Stimulated activated CD8-positive, alpha-beta memory T cell treated with anti-CD3 and anti-CD28 coated beads, Interleukin-12 subunit alpha, Interleukin-12 subunit beta, amount 100 ng/mL, for 4 hours (primary cell): ENCODE measurements around the gene ARL6IP6.
"Not testable (repeated sequence)": the region's sequence is repeated elsewhere in the genome, so short reads cannot be mapped to it uniquely, and the experiment has no call there.

Experiments used
- DNase-seq: peaks from one replicate; pipeline ENCODE4 v3.0.0-alpha.2; 2020; ENCODE audit warnings: low read depth

Gene ARL6IP6

DNA sequence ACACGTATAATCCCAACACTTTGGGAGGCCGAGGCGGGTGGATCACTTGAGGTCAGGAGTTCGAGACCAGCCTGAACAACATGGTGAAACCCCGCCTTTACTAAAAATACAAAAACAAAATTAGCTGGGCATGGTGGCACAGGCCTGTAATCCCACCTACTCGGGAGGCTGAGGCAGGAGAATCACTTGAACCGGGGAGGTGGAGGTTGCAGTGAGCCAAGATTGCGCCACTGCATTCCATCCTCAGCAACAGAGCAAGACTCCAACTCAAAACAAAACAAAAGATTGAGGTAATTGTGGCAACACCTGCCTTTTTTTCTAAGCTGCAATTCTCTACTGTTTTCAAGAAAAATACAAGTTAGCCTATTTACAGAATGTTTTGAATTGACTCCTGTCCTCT, 4.2 kb downstream of the ARL6IP6 start:
- not testable (repeated sequence) for DNase-seq

DNA sequence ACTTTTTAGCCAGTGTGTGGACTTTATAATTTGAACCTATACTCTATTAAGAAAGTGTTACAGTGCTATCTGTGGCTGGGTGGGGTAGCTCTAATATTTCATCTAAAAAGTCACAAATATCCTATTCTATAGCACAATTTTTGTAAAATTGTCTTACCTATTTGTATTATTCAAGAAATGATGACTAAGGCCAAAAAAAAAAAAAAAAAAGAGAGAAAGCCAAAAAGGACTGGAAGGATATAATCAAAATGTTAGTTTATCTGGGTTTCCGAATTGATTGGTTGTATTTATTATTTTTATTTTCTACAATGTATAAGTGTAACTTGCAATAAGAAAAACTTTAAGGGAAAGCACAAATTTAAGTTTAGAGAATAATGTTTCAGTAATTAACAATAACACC, 5.5 kb downstream of the ARL6IP6 start:
- no peak for DNase-seq

- no peak for DNase-seq
These were observed 11.4 kb downstream of the ARL6IP6 start for GRCh38 chr2:152729844-152730243.

GRCh38 chr2:152730591-152731333, 12.3 kb downstream of the ARL6IP6 start:
- no peak for DNase-seq

DNA sequence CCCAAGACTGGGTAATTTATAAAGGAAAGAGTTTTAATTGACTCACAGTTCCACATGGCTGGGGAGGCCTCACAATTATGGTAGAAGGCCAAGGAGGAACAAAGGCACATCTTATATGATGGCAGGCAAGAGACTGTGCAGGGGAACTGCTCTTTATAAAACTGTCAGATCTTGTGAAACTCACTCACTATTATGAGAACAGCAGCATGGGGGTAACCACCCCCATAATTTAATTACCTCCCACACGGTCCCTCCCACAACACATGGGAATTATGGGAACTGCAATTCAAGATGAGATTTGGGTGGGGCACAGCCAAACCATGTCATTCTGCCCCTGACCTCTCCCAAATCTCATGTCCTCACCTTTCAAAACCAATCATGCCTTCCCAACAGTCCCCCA, 19.1 kb downstream of the ARL6IP6 start:
- not testable (repeated sequence) for DNase-seq

DNA sequence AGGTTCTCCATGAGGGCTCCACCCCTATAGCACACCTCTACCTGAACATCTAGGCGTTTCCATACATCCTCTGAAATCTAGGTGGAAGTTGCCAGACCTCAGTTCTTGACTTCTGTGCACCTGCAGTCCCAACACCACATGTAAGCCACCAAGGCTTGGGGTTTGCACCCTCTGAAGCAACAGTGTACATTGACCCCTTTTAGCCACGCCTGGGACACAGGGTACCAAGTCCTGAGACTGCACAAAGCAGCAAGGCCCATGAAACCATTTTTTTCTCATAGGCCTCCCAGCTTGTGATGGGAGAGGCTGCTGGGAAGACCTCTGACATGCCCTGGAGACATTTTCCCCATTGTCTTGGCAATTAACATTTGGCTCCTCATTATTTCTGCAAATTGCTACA, 20.0 kb downstream of the ARL6IP6 start:
- no peak for DNase-seq

GRCh38 chr2:152739705-152740104, 21.3 kb downstream of the ARL6IP6 start:
- not testable (repeated sequence) for DNase-seq

DNA sequence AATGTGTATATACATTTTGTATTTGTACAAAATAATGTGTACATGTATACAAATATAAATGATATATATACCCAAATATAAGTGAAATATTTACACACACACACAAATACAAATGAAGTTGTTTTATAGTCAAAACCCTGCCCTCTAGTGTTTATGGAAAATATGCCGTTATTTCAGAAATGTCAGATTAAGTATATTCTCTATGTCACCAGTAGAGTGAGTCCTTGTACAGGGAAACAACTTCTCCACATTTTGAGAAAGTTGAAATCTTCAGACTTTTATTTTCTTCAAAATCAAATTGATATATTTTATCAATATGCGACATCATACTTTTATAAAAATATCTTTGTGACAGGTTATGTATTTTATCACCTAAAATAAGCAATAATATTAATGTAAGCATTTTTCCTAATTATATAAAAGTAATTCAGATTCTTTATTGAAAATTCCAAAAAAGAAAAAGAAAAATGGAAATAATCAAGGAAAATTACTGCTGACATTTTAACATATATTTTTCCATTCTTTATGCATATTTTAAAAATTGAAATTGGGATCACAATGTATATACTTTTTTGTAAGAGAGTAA, 22.4 kb downstream of the ARL6IP6 start:
- DNase-seq = no peak

- DNase-seq = no peak
These were observed 24.6 kb downstream of the ARL6IP6 start for GRCh38 chr2:152743002-152743401.

- DNase-seq = not testable (repeated sequence)
These were observed 29.3 kb downstream of the ARL6IP6 start for GRCh38 chr2:152747751-152748150.

DNA sequence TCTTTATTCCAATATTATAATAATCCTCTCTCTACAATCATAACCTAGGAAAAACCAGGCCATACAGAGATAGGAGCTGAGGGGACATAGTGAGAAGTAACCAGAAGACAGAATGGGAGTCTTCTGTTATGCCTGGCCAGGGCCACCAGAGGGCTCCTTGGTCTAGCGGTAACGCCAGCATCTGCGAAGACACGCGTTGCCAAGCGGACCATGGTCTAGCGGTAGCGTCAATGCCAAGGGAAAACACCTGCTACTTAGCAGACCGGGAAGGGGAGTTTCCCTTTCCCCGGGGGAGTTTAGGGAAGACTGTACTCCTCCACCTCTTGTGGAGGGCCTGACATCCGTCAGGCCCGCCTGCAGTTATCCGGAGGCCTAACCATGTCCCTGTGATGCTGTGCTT, 36.6 kb downstream of the ARL6IP6 start:
- no peak for DNase-seq

GRCh38 chr2:152759290-152760072, 41.1 kb downstream of the ARL6IP6 start:
- DNase-seq = no peak

DNA sequence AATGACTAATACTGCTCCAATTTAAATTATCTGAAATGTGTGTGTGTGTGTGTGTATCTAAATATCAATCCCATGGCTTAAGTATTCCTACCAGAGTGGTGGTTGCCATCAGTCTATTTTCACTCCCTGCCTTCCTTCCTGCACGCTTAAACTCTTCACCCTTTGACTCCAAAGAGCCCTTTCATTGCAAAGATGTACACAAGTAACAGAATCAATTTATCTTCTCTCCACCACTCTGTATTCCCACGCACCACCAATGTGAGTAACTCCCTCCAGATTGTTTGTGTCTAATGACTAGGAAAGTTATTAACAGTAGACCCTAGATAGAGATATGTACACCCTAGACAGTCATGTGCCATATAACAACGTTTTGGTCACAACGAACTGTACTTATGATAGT, 42.8 kb downstream of the ARL6IP6 start:
- no peak for DNase-seq

GRCh38 chr2:152762202-152762601, 43.8 kb downstream of the ARL6IP6 start:
- DNase-seq = no peak

GRCh38 chr2:152763208-152763607, 44.8 kb downstream of the ARL6IP6 start:
- DNase-seq = not testable (repeated sequence)

DNA sequence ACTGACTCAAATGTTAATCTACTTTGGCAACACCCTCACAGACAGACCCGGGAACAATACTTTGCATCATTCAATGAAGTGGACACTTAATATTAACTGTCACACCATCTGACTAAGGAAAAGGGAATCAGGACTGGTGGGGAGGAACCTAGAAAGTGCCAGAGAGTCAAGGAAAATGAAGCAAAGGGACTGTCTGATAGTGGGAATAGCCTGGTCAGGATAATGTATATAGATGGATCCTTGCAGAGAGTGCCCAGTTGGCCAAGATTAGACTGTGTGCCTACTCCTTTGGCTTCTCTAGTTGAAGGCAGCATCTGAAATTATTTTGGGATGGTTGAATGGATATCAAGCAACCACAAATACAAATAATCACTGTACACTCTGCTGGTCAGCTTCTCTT, 45.2 kb downstream of the ARL6IP6 start:
- no peak for DNase-seq

- no peak for DNase-seq
These were observed 48.5 kb downstream of the ARL6IP6 start for GRCh38 chr2:152766928-152767327.

GRCh38 chr2:152781175-152781574, 62.8 kb downstream of the ARL6IP6 start:
- DNase-seq = no peak

- DNase-seq = no peak
These were observed 63.8 kb downstream of the ARL6IP6 start for GRCh38 chr2:152782171-152782570.

- no peak for DNase-seq
These were observed 72.5 kb downstream of the ARL6IP6 start for GRCh38 chr2:152790883-152791282.

DNA sequence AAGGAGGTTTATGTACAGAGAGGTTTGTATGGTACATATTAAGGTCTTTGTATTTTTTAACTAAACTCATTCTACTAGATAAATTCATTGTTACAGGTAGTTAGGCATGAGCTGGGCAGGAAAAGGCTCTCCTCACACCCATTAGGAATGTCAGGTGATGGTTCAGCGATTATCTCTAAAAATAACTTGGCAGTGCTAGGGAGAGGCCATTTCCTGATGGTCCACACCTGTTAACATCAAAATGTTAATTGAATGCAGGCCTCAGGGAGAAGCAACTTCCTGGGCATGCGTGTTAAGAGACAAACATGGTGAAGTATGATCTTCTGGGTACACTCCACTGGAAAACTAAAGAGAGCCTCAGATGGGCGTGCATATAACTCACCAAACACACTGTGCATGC, 73.6 kb downstream of the ARL6IP6 start:
- DNase-seq = no peak

- DNase-seq = no peak
These were observed 74.6 kb downstream of the ARL6IP6 start for GRCh38 chr2:152792974-152793373.

DNA sequence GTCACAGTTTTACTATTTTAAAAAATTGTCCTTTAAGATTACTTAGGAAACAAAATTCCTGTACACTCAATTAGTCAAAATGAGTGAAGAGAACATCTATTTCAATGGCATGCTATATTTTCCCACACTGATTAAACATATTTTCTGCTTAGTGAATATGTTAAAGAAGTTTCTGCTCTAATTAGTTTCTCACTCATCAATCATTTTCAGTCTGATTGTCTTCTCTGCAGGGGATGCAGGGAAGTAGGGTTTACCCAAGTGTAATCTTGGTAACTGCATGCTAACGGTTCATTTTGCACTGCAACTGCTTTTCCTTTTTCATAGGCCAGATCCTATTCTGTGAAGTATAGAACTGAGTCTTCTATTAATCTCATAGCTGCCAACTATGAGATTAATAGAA, 78.5 kb downstream of the ARL6IP6 start:
- DNase-seq = no peak
